HuH-7 (cell line): ENCODE results near the gene TM9SF1.
"Not testable (repeated sequence)": the region's sequence is repeated elsewhere in the genome, so short reads cannot be mapped to it uniquely, and the experiment has no call there.

Experiments used
- DNase-seq: peaks from one replicate; pipeline ENCODE4 v3.0.0; 2011; ENCODE audit warnings: low spot score

The TM9SF1 gene

DNA sequence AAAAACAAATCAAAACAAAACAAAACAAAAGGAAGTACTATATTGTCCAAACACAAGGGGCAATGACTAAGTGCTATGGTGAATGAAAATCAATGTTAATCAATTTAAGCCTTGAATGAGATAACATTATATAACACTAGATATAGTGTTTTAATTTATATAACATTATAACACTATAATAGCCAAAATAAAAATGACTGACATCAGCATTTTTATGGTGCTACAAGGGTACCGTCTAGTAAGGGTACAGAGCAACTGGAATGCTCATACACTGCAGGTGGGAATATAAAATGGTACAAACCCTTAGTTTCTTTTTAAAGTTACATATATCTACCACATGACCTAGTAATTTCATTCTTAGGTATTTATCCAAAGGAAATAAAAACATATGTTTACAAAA is 31.2 kb upstream of the TM9SF1 start:
- DNase-seq = no peak

DNA sequence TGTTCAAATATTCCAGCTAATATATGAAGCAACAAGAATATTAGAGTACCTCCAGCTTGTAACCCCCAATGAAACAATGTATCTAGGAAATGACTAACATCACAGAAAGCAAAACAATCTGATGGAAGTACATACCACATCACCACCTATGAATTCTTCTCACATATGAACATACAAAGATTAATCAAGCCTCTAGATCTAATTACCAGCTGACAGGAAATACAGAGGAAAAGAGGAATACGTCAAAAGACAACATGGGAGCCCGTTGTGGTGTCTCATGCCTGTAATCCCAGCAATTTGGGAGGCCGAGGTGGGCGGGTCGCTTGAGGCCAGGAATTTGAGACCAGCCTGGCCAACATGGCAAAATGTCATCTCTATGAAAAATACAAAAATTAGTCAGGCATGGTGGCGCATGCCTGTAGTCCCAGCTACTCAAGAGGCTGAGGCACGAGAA is 29.4 kb upstream of the TM9SF1 start:
- DNase-seq = no peak

DNA sequence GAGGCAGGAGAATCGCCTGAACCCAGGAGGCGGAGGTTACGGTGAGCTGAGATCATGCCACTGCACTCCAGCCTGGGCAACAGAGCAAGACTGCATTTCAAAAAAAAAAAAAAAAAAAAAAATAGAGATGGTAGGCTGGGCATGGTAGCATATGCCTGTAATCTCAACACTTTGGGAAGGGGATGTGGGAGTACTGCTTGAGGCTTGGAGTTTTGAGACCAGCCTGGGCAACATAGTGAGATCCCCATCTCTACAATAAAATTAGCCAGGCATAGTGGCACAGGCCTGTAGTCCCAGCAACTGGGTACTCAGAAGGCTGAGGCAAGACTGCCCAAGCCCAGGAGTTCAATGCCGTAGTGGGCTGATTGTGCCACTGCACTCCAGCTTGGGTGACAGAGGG is 27.7 kb upstream of the TM9SF1 start:
- not testable (repeated sequence) for DNase-seq

DNA sequence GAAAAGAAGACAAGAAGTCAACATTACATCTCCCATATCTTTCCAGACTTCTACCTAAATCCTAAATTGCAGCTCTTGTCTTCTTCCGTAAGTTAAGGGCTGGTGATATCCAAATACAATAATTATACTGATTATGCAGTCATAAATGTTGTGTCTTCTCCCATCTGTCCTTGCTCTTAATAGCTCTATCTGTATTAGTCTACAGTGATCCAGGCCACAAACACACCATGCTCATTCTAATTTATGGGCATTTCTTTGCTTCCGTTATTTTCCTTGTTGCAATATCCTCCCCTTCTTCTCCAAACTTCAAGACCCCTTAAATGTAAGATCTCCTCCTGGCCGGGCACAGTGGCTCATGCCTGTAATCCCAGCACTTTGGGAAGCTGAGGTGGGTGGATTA is 24.3 kb upstream of the TM9SF1 start:
- DNase-seq = no peak

DNA sequence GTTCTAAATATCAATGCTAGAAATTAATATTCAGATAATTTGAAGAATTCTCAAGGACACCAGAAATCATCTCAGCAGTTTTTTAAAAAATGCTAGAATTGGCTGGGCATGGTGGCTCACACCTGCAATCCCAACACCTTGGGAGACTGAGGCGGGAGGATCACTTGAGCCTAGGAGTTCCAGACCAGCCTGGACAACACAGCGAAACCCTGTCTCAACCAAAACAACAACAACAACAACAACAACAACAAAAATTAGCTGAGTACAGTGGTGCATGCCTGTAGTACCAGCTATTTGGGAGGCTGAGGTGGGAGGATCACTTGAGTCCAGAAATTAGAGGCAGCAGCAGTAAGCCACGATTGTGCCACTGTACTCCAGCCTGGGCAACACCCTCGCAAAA is 23.8 kb upstream of the TM9SF1 start:
- DNase-seq = no peak

DNA sequence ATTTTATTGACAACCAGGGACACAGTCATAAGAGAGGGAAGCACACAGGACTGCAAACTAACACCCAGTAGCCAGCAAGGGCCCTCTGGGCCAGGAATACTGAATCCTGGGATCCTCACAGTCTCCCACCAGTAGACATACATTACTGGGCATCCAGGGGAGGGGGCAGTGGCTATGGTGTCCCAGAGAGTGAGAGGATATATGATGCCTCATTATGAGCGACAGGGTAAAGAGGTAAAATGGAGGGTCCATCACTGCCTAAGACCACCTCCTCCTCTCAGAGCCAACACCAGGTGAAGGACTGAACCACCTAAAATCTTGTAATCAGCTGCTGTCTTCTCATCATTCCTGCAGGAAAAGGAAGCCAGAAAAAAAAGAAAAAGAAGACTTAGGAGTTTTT is 21.6 kb upstream of the TM9SF1 start:
- DNase-seq = not testable (repeated sequence)

DNA sequence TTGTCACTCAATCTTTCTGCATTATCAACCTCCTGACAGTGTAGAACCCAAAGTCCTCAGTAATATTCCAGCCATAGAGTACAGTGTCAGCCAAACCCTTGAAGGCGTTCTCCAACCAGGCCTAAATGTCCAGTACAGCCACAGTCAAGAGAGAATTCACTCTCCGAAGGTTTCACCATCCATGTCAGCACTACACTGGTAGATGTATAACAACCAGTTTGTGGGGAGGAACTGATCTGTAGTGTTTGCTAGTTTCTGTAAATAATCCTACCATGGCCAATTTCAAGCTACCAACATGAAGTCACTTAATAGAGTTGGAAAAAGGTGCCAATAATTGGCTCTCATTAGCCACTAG is 21.1 kb upstream of the TM9SF1 start:
- no peak for DNase-seq

DNA sequence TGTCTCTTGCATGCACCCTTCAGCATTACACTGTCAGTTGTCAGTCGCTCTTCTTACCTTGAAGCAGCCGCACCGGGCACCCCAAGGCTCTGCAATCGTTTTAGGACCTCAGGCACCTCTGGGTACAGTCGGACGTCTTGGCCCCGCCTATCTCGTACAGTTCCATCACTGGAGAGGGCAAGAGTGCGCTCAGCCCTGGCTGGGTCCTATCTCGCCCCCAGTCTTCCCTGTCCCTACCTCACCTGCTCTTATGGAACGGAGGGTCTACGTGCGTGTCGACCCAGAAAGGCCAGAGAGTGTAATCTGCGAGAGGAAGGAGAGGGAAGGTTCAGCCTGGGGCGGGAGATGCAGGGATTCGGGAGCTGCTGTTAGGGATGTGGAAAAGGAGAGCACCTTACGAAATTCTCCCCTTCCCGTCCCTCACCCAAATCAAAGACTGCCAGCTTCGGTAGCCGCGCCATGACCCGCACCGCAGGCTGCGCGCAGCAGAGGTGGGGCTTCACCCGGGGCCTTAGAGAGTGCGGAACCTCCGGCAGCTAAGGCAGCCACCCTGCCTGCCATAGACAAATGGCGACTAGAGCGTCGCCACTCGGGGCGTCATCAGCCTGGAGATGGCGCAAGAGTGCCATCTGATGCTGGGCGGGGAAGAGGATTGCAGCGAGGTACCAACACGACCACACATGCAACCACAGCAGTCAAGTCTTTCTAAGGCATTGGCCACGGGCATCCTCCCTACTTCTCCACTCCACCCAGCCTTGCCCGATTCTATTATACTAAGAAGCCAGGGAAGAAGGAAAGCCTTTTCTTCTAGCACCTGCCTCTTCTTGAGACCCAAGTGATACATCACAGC is 20.5 kb upstream of the TM9SF1 start, which contains the start of gene MDP1:
MDP1 (minus strand) TSS at position 572 of the 850 bp plus-strand sequence; CDS start at position 461, 111 bp downstream.
- peak; percentile 85 for DNase-seq

DNA sequence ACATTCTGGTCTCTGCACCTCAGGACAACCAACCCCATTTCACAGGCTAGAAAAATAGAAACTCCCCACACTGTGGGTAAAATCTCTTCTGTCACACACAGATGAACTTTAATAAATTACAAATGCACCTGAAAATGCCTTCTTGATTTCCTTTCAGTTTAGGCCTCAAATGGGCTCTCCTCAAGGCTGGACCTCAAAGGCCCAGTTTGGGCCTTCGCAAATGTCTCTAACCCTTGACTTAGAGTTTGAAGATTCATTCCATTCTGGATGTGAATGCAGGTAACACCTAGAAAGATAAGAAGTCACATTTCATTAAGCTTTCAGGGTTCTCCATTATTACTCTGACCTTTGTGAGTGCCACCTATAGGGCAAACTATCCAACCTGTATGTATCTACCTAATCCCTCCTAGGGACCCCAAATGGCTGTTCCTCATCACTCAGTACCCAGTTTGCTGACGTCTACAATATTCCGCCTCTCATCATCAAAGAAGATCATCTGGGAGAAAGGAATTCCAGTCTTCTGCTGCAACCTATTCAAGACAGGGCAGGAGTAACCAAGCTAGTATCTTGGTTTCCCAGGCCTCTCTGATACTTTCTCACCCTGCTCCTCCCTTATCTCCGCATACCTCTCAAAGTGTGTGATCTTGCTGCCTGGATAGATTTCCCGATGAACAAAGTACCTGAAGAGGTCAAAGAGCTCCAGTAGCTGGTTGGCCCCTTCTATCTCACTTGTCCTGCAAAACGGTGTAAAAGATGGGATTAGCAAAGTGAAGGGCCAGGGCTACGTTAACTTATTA is 18.8 kb upstream of the TM9SF1 start:
- no peak for DNase-seq

DNA sequence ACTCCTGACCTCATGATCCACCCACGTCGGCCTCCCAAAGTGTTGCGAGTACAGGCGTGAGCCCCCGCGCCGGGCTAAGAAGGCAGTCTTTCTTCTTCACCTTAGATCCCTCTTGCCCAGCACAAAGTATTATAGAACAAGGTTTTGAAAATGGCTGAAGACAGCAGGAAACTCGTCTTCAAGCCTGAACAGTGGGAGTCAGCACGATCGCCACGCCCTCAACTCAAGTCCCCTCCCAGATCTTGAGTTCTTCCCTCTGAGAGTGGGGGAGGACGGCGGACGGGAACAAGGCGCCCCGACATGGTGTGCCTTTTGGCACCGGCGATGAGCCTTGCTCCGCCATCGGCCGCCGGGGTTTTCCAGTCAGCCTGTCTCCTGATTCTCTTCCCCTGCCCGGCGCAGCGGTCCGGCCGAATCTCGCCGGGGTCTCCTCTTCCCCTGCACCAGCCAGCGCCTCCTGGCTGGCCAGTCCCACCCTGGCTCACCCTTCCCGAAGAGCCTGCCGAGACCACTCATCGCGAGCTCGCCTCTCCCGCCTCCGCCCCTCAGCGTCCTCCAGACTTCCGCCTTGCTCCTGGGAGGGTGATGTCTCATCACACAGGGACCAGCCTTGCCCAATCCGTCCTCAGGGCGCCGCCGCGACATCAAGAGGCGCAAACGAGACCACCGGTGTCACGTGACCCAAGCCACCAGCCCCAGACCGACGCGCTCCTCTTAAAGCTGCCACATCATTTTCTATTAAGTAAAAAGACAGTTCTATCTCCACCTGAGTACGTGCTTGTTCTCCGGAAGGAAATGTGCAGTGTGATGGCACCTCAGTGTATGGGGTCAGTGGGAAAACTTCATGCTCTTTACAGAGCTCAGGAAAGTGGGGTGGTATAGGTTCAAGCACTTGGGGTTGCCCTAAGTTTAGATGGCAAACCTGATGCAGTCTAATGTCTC is 18.0 kb upstream of the TM9SF1 start, which contains the start of gene CHMP4A:
CHMP4A (minus strand) TSS at position 565 of the 942 bp plus-strand sequence; CDS start at position 516, 49 bp downstream.
- DNase-seq = peak; percentile 95

DNA sequence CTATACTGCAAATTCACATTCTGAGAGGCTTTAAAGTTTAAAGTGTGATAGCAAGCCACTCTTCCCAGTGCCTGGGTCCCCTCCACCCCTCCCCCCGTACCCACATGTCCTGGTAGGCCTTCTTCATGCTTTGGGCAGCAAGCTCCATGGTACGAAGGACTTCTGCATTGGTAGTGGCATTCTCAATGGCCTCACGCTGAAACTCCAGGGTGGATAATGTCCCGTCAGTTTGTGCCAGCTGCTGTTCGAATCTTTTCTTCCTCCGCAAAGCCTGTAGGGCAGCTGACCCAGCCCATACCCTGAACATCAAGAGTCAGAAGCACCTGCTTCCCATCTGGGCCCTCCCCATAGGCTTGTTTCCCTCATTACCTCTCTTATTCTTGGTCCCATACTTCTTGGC is 16.1 kb upstream of the TM9SF1 start:
- no peak for DNase-seq

DNA sequence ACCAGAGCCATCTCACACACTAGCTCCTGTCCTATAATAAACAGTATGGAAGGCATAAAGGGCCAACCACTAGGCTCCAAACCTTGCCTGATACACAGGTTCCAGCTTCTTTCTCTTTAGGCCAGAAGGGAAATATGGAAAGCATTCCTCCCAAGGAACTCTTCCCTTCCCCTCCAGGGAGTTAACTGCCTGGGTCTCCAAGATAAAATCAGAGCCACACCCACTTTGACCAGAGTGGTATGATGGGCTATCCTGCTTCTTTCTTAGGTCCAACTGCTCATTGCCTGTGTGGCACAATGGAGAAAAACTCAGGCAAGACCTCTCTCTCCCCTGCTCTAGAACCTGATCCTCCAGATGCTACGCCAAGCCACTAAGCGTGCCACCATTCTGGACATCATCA is 12.4 kb upstream of the TM9SF1 start:
- DNase-seq = no peak

DNA sequence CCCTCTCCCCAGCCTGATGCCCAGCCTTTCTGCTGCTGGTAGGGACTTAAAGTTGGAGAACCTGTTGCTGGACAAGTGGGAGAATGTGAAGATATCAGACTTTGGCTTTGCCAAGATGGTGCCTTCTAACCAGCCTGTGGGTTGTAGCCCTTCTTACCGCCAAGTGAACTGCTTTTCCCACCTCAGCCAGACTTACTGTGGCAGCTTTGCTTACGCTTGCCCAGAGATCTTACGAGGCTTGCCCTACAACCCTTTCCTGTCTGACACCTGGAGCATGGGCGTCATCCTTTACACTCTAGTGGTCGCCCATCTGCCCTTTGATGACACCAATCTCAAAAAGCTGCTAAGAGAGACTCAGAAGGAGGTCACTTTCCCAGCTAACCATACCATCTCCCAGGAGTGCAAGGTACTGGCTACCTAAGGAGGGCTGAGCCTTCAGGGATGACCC is 11.9 kb upstream of the TM9SF1 start:
- no peak for DNase-seq

DNA sequence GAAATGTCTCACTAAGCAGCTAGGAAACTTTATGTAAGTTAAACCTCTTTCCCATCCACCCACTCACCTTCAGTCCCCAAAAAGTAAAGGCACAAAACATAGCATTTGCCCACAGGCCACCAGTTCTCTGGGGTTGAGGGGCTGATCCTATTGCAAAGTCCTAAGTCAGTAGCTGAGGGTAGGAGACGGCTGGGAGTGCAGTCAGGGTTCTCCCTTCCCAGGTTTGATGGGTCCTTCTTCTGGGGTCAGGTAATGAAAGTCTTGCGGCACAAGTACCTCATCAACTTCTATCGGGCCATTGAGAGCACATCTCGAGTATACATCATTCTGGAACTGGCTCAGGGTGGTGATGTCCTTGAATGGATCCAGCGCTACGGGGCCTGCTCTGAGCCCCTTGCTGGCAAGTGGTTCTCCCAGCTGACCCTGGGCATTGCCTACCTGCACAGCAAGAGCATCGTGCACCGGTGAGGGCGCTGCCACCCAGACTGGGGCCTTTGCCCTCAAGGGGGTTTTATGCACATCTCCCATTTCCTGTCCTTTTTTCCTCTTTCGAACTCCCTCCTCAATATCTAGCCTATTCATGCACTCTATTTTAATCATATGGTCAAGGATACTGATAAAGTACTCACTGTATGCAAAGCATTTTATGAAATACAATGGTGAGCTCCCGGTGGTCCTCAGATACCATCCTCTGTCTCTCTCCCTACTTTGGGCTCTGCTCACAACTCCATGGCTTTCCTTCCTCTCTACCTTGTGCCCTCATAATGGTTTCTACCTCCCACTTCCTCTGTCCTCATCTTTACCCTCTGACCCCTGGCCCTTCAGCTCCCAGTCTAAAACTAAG is 11.2 kb upstream of the TM9SF1 start:
- no peak for DNase-seq

DNA sequence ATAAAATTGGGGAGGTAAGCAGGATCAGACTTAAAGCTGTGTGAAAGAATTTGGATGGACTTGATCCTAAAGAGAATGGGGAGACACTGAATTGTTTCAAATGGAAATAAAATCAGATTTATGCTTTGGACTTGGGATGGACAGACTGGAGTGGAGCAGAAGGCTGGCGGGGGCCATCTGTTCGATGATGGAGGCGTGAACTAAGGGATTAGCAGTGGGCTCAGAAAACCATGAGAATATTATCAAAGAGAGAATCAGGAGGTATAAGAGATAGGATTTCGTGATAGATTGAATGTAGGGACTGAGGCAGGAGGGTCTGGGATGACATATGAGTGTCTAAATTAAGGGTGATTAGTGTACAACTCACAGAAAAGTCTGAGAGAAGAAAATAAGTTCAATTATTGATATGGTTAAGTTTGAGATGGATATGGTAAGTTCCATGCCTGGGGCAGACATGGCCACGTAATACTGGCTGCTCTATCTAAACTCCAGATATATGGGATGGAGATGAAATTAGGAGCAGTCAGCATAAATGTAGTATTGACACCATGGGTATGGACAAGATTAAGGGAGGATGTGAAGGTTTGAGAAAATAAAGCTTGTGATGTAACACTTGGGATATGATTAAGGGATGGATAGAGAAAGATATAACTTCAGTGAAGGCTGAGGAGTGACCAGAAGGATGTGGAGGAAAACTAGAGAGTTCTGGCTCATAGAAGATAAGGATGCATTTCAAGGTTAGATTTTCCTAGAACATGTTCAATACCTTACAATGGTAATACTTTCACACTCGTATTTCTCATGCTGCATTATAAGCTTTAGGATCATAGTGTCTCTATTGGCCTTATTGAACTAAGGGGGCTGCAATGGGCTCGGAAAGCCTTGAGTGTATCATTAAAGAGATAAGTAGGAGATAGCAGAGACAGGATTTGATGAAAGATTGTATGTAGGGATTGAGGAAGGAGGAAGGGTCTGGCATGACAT is 9.2 kb upstream of the TM9SF1 start:
- DNase-seq = no peak

DNA sequence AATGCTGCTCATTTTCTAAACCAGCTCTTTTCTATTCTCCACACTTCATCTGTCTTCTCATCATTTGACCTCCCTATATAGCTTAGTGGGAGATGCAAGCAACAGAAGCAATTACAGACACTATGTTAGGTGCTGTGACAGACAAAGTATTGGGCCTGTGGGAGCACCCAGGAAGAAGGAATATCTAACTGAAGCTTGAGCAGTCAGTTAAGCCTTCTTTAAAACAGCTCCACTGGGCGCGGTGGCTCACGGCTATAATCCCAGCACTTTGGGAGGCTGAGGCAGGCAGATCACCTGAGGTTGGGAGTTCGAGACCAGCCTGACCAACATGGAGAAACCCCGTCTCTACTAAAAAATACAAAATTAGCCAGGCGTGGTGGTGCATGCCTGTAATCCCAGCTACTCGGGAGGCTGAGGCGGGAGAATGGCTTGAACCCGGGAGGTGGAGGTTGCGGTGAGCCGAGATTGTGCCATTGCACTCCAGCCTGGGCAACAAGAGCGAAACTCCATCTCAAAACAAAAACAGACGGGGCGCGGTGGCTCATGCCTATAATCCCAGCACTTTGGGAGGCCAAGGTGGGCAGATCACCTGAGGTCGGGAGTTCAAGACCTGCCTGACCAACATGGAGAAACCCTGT is 8.1 kb upstream of the TM9SF1 start:
- DNase-seq = not testable (repeated sequence)

DNA sequence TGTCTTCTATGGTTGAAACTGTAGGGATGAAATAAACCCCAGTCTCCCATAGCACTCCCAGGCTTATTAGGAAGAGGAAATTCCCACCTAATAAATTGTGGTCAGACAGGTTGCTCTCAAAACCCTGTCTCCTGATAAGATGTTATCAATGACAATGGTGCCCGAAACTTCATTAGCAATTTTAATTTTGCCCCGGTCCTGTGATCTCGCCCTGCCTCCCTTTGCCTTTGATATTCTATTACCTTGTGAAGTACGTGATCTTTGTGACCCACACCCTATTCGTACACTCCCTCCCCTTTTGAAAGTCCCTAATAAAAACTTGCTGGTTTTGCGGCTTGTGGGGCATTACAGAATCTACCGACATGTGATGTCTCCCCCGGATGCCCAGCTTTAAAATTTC is 7.3 kb upstream of the TM9SF1 start:
- DNase-seq = not testable (repeated sequence)

DNA sequence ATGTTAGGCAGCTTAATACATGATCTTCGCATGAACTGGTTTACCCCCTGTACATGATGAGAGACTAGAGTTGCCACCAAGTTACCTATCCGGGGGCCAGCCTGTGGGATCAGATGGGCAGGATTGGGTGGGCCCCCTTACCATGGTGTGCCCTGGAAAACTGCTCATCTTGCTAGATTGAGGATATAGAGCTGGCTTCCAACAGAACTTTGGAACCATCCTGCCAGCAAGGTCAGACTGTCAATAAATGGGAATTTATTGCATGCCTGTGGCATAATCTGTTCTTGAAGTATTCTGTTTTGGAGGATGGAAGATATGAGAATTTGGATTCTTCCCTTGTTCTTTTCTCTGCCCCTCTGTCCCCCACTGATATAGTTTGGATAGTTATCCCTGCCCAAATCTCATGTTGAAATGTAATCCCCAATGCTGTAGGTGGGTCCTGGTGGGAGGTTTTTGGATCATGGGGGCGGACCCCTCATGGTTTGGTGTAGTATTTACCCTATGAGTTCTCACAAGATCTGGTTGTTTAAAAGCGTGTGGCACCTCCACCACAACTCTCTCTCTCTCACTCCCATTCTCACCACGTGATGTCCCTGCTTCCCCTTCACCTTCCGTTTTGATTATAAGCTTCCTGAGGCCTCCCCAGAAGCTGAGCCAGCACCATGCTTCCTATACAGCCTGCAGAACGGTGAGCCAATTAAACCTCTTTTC is 3.7 kb upstream of the TM9SF1 start:
- DNase-seq = no peak

DNA sequence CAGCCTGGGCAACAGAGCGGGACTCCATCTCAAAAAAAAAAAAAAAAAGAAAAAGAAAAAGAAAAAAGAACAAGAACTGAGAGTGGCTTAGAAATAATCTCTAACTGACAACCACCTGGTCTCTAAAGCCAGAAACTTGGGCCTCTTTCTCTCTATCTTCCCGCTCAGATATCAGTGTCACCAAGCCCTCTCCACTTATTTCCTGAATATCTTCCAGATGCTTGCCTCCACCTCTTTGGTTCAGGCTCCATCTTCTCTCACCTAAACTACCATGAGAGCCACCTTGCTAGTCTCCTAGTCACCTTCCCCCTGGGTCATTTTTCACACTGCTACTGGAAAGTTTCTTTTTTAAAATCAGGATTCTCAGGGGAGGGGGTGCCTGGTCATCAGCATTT is 1.8 kb upstream of the TM9SF1 start:
- no peak for DNase-seq
